EH (cell line): Measurements from ENCODE around the gene ART5.

Experiments used
- DNase-seq: peaks from one replicate; pipeline ENCODE4 v3.0.0-alpha.2; 2015; ENCODE audit warnings: low read depth

The ART5 gene, protein sequence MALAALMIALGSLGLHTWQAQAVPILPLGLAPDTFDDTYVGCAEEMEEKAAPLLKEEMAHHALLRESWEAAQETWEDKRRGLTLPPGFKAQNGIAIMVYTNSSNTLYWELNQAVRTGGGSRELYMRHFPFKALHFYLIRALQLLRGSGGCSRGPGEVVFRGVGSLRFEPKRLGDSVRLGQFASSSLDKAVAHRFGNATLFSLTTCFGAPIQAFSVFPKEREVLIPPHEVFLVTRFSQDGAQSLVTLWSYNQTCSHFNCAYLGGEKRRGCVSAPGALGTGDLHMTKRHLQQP

DNA sequence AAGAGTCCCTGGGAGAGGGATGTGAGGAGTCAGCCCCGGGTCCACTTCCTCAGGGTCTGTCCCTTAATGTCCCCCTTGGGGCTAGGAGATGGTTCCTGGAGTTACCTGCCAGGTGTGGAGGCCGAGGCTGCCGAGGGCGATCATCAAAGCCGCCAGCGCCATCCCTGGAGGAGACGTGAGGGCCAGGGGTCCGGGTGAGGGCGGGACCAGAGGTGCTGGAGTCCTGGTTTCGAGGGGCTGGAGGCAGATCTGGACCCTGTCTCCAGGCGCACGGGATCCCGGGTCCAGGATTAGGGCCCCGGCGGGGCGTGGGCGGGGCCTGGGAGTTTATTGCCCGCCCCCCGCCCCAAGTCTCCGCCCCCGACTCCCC lies at the start of gene ART5:
Gene ART5 (minus strand): TSS at position 292 of the 370 bp plus-strand sequence. CDS start 130 bp downstream, at position 162.
- DNase-seq = no peak

DNA sequence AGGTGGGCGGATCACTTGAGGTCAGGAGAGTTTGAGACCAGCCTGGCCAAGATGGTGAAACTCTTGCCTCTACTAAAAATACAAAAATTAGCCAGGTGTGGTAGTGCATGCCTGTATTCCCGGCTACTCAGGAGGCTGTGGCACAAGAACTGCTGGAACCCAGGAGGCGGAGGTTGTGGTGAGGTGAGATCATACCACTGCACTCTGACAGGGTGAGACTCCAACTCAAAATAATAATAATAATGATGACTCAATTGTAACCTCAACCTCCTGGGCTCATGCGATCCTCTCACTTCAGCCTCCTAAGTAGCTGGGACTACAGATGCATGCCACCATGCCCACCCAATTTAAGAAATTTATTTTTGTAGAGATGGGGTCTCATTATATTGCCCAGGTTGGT lies 45.0 kb upstream of the ART5 start:
- DNase-seq = peak; percentile 13

DNA sequence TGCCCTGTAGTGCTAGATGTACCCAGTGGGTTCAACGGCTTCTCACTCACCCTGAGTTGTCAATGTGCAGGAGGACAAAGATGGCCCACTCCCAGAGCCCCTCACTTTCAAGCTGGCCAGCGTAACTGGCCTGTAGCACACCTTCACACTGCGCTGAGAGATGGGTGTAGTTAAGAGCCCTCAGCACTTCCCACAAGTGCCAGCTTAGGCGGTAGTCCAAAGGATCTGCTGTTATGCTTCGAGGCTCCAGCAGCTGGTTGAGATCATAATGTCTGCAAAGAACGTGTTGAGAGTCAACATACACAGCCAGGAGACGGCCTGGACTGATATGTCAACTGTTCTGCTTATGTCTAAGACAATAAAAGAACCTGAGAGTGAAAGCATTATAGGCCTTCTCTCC lies 44.1 kb upstream of the ART5 start:
- DNase-seq = no peak

DNA sequence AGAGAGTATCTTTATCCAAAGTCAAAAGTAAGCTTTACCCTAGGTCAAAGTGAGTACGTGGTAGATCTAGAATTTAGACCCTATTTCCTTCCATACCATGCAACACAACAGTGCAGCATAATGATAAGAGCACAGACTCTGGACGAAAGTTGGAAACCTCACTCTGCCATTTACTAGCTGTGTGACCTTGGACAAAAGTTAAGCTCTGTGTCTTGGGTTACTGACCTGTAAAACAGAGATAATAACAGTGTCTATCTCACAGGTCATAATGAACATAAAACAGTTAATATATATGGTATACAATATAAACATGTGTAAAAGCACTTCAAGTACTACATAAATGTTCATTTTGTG lies 43.0 kb upstream of the ART5 start:
- no peak for DNase-seq

DNA sequence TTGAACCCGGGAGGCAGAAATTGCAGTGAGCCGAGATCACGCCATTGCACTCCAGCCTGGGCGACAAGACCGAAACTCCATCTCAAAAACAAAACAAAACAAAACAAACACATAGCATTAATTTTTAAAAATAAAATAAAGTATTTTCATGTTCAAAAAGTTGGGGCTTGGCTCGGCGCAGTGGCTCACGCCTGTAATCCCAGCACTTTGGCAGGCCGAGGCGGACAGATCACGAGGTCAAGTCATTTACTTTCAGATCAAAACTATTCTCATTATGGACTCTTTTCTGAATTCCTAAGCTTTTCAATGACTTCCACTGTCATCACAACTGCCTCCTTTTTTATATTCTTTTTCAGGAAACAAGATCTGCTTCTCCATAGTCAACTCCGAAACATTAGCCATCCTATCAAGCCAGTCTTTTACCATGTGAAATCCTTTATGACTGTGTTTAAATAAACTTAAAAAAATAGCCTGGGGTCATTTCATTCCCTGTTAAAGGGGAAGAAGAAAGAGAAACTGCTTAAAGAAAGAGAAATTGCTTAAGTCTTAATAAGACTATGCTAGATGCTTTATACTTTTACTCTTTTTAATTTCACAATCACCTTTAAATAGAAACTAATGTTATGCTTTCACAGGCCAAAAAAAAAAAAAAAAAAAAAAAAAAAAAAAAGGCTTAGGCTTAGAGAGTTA lies 42.5 kb upstream of the ART5 start:
- DNase-seq = peak; percentile 32

DNA sequence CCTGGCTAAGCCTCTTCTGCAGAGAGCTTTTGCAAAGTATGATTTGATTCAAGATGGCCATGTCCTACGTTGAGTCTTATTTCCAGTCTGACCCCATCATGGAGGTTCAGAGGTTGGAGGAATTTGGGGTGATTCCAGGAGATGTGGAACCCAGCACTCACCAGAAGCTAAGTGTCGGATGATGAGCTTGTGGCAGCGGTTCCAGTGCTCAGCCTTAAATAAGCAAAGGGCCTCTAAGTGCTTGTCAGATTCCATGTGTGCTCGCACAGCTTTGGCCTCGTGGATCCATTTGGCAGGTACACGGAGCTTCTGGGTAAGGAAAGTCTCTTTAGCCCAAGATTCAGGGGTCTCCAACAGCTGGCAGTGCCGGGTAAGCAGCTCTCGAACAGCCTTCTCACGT lies 41.2 kb upstream of the ART5 start:
- DNase-seq = no peak

DNA sequence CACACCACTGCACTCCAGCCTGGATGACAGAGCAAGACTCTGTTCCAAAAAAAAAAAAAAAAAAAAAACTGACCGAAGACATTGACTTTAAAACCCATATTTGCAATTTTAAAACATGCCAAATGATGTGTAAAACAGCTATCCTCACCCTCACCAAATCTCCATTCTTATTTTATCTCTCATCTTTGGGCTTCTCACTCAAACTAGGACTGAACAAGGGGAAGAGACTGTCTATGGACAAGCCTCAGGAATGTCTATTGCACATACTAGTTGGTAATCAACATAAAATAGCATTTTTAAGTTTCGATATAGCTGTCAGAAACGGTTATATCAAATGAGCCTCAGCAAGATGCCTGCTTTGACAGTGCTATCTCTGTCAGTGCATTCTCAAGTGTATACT lies 37.3 kb upstream of the ART5 start:
- no peak for DNase-seq

DNA sequence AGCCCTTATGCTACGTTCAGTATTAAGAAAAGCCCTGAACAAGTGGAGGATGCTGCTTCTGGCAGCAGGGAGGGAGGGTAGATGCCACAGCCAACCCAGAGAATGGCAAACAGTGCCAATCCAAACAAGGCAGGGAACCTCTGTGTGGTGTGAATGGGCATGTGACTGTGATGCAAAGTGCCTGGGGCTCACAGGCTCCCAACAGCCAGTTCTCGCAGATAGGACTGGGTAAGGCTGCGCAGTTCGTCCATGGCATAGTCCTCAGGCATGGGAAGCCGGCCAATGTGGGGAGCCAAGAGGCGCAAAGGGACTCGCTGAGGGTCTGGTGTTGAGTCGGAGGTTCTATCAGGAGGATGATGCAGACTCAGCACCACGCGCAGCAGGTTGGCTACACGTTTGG lies 34.2 kb upstream of the ART5 start:
- DNase-seq = peak; percentile 34

DNA sequence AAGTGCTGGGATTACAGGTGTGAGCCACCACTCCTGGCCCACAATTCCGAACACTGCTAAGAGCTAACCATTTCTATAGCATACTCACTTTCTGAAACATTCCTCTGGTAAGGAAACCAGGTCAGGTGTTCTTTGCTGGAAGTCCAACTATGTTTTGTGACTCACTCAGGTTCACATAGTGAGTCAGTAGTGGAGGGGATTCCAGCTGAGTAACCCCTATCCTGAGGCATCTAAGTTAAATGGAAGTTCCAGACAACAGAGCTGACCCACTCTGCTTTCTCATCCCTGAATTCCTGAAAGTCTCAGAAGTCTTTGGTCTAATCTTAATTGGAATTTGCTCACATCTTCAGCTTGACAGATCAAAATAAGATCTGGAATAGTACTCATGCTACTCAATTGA lies 32.4 kb upstream of the ART5 start:
- DNase-seq = peak; percentile 47

DNA sequence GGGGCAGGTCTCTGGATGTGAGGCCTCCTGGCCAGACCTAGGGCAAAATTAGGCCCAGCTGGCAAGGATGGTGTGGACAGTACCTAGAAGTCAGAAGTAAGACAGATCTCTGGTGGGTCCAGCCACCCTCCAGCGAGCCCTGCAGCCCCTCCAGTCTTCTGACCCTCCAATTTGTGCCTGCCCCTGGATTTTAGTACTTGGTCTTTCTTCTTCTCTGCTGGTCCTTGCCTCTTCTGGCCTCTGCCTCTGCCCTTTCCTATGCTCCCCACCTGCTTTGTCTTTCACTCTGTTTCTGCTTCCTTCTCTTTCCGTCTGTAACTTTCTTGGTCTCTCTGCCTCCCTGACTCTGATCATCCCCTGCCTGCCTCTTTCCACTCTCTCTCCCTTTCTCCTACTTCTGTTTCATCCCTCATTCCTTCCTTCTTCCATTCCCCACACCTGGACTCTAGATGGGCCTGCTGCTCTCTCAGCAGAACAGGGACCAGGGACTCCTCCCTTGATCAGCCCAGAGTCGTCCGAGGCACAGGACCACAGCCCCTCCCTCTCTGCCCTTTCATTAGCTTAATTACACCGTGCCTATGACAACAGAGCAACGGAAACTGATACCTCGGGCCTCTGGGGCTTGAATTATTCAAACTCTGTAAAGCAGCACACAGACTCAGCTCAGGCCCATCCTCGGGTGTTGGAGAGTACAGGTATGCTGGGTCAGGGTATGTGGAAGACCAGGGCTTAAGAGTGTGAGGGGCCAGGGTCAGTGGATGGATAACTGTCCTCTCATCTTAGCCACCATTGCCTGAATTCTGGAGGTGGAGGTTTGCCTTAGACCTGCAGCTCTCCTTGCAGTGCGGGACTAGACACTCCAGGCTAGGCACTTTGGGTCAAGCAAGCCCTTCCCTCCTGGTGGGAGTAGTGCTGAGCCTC lies 29.8 kb upstream of the ART5 start, which contains the start of gene CHRNA10:
Gene CHRNA10 (minus strand): TSS at position 51 of the 921 bp plus-strand sequence. CDS start 72 bp downstream, outside the sequence.
- no peak for DNase-seq

DNA sequence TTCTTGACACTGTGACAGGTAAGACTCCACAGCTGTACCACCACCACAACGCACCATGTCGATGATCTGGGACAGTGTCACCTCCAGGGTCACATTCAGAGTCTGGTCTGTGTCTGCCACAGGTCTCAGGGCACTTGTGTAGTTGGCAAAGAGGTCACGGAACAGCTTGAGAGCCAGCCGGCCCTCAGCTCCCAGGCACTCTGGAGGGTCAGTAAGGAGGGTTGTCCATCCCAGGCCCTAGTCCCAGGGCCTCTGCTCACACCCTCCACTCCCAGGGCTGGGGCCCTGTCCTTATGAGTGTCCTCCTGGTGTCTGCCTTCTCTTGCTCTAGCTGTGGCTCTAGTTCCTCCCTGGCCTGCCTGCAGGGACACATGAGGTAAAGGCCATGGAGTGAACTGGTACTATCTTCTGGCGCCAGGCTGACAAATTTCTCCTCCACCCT lies 28.0 kb upstream of the ART5 start:
- DNase-seq = no peak

DNA sequence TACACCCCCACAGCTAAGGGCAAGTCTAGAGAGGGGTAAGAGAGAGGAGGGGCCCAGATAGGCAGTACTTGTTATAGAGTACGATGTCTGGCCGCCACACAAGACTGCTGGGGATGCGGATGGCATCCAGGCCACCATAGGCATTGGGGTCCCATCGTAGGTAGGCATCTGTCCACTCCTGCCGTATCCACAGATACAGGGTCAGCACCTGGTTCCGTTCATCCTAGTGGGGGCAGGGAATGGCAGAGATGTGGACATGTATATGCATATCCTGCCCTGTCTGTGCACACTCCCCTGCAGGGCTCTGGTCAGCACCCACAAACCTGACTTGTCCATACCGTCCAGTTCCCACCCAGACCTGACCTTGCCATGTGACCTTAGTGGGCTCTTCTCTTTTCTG lies 27.3 kb upstream of the ART5 start:
- DNase-seq = no peak

DNA sequence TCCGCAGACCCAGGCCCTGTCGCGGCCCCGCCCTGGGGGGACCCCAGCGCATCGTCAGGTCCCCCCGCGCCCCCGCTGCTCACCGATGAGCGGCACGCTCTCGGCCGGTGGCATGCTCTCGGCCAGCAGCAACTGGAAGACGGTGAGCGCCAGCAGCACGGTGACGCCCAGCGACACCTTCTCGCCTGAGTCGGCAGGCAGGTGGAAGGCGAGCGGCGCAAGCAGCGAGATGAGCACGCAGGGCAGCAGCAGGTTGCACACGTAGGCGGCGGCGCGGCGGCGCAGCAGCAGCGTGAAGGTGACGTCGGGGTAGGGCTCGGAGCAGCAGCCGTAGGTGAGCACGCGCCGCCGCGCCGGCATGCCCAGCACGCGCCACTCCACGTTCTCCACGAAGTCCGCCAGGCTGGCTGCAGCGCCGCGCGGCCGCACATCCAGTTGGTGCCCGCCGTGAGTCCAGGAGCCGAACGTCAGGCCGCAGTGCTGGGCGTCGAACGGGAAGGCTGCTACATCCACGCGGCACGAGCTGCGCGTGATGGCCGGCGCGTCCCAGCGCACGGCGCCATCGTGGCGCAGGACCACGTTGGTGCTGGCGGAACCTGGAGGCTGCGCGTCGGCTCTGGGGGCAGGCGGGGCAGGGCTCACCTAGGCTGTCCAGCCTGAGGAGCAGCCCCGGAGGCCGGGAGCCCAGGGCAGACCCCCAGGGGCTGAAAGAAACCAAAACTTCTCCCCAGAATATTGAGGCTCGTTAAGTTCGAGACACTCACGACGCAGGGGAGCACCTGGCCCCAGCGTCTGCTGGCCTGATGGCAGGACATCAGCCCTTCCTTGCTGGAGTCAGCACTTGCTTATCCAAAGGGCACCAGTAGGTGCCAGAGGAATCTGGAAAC lies 25.6 kb upstream of the ART5 start:
- no peak for DNase-seq

DNA sequence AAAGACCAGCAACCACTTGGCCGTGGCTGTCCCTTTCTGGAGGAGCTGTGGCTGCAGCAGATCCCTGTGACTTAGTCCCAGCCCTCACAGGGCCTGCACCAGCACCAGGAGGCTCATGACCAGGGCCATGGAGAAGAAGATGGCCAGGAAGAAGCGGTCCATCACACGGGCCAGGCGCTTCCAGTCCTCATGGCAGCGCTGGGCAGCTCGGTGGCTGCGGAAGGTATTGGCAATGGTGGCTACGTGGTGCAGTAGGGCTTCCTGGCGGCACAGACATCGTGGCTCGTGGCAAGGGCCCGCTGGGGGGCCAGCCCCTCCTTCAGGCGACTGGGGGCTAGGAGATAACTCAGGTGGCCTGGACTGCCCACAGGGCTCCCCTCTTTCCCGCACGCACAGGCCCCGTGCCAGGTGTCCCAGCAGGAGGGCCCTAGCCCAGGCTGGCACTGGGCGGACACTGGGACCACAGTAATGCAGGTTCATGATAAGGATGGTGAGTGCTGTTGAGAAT lies 24.3 kb upstream of the ART5 start:
- DNase-seq = no peak

DNA sequence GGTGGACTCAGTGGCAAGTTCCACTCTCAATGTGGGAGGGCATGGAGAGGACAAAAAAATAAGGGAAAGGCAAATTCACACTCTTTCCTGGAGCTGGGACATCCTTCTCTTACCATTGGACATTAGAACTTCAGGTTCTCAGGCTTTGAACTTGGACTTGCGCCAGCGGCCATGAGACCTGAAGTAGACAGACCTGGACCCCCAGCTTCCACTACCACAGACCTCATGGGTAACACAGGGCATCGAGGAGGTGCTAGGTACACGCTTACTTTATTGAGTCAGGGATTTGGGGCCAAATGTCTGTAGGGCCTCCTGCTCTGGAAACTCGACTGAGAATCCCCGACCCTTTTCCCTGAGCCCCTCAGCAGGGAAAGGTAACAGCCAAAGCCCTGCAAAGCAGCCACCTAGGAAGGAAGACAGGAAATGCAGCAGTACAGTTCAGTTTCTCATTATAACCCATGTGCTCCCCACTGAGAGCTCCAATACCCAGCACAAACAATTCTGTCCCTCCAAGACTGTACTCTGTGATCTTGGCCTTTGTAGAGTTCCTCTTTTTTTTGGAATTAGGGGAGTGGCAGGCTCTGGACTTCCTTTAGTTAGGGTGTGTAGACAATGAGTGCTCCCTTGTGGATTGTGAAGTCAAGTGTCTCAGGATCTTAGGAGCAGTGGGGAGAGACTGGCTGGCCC lies 23.7 kb upstream of the ART5 start:
- DNase-seq = no peak

DNA sequence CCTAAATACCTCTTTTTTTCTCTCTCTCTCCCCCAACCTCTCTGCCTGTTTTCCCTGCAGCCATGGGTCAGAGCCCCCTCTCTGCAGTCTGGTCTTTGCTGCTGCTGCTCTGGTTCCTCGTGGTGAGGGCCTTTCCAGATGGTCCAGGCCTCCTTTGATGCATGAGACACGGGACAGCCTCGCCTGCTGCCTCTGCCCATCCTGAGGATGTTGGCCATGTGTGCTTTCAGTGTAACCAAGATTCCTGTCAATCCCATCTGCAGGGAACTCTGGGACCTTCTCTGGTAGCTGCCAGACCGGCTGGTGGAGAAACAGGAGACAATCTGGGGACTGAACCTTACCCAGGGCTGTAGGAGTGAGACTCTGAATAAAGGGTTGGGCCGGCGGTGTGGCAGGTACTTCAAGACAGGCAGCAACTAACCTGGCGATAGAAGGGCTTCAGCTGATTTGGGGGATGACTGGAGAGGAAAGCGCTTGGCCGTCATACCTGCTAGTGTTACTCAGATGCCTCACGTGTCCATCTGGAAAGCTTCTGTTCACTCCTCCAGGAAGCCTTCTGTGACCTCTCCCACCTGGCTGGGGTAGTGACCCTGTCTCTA lies 22.3 kb upstream of the ART5 start:
- DNase-seq = no peak

DNA sequence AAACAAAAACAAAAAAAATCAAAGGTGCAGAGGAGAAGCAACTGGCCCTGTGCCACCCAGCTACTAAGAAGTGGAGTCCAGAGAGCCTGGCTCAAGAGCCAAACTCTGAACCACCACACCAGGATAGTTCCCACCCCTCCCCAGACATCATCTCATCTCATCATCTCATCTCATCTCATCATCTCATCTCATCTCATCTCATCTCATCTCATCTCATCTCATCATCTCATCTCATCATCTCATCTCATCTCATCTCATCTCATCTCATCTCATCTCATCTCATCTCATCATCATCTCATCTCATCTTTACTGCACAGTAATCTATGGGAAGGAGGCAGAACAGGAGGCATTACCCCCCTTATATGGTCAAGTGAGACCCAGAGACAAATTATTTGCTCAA lies 21.1 kb upstream of the ART5 start:
- no peak for DNase-seq

DNA sequence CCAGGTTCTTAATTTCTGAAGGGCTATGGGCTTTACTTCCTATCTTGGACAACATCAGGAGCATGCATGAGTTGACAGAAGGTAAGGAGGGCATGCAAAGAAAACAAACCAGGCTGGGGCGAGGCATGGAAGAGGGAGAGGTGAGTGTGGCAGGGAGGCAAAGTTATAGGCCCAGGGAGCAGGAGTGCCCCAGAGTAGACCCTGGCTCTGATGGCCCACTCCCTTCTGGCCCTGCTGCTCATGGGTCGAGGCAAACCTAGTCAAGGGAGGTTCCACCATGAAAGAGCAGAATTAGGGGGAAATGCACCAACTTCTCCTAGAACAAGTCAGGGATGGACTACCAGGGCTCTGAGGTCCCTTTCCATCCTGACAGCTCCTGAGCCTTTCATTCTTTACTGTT lies 19.2 kb upstream of the ART5 start:
- no peak for DNase-seq

DNA sequence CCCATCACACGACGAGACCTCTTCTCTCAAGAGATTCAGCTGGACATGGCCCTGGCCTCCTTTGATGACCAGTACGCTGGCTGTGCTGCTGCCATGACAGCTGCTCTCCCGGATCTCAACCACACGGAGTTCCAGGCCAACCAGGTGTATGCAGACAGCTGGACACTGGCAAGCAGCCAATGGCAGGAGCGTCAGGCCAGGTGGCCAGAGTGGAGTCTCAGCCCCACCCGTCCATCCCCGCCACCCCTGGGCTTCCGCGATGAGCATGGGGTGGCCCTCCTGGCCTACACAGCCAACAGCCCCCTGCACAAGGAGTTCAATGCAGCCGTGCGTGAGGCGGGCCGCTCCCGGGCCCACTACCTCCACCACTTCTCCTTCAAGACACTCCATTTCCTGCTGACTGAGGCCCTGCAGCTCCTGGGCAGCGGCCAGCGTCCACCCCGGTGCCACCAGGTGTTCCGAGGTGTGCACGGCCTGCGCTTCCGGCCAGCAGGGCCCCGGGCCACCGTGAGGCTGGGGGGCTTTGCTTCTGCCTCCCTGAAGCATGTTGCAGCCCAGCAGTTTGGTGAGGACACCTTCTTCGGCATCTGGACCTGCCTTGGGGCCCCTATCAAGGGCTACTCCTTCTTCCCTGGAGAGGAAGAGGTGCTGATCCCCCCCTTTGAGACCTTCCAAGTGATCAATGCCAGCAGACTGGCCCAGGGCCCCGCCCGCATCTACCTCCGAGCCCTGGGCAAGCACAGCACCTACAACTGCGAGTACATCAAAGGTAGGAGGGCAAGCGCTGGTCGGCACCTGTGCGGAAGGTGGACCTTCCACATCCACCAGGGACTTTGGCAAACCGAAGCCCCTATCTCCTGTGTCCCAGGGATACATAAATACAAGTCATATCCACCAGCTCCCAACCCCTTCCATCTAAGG lies 18.1 kb upstream of the ART5 start:
- DNase-seq = no peak
